OCI-LY3 (cell line): ENCODE results near the gene CDT1.

Experiments
- H2AFZ ChIP-seq: fragments of 200-600, 300-600 bp; shearing (Covaris generic); 2 replicates; pipeline ENCODE4 v1.6.0; 2014; ENCODE audit warnings: antibody characterized with exemption, low read depth, low read length
- H3K27ac ChIP-seq: fragments of 200-600, 300-600 bp; sonication (generic); 2 replicates; pipeline ENCODE4 v1.5.1; 2014; ENCODE audit warnings: mild to moderate bottlenecking, low read length, moderate library complexity, mixed read lengths
- H3K27me3 ChIP-seq: fragments of 200-600, 300-600 bp; sonication (generic); 2 replicates; pipeline ENCODE4 v1.6.1; 2014; ENCODE audit warnings: low read depth, low read length, mixed read lengths
- H3K36me3 ChIP-seq: fragments of 200-600, 300-600 bp; sonication (generic); replicated peaks from 2 replicates; pipeline ENCODE3; 2014; ENCODE audit warnings: low read depth, low read length, mixed read lengths
- H3K4me1 ChIP-seq: fragments of 300-600, 200-600 bp; sonication (generic); 2 replicates; pipeline ENCODE4 v1.6.1; 2014; ENCODE audit warnings: low read length, mixed read lengths
- H3K4me2 ChIP-seq: fragments of 200-600, 300-600 bp; sonication (generic); 2 replicates; pipeline ENCODE4 v1.6.1; 2014; ENCODE audit warnings: low read length, mixed read lengths
- H3K4me3 ChIP-seq: fragments of 300-600, 200-600 bp; sonication (generic); 2 replicates; pipeline ENCODE4 v1.5.1; 2014; ENCODE audit warnings: antibody characterized with exemption, mild to moderate bottlenecking, low read length, moderate library complexity
- H3K79me2 ChIP-seq: fragments of 300-600, 200-600 bp; shearing (Covaris generic); 2 replicates; pipeline ENCODE4 v1.6.1; 2014; ENCODE audit warnings: mild to moderate bottlenecking, low read length, mixed read lengths
- H3K9ac ChIP-seq: fragments of 300-600, 200-600 bp; shearing (Covaris generic); 2 replicates; pipeline ENCODE4 v1.6.0; 2014; ENCODE audit warnings: mild to moderate bottlenecking, low read length, moderate library complexity
- H3K9me3 ChIP-seq: fragments of 200-600, 300-600 bp; shearing (Covaris generic); 2 replicates; pipeline ENCODE4 v1.6.1; 2014; ENCODE audit warnings: low read length, mixed read lengths; ENCODE audit not compliant: insufficient read depth
- H4K20me1 ChIP-seq: fragments of 200-600, 300-600 bp; sonication (generic); 2 replicates; pipeline ENCODE4 v1.6.1; 2016; ENCODE audit warnings: low read length, mixed read lengths; ENCODE audit not compliant: insufficient read depth
- EZH2phosphoT487 ChIP-seq: fragments of 200-600 bp; shearing (Covaris generic); IDR thresholded peaks from 2 replicates; pipeline ENCODE4 v1.6.1; 2018; ENCODE audit warnings: antibody characterized with exemption, mixed run types, low read depth
- TF ChIP-seq, protein P1 (sequence below): fragments of 200-600, 300-600 bp; sonication (generic); IDR thresholded peaks from 2 replicates; pipeline ENCODE4 v1.5.1; 2014; ENCODE audit warnings: antibody characterized with exemption, low read length, low read depth

CDT1 gene

DNA sequence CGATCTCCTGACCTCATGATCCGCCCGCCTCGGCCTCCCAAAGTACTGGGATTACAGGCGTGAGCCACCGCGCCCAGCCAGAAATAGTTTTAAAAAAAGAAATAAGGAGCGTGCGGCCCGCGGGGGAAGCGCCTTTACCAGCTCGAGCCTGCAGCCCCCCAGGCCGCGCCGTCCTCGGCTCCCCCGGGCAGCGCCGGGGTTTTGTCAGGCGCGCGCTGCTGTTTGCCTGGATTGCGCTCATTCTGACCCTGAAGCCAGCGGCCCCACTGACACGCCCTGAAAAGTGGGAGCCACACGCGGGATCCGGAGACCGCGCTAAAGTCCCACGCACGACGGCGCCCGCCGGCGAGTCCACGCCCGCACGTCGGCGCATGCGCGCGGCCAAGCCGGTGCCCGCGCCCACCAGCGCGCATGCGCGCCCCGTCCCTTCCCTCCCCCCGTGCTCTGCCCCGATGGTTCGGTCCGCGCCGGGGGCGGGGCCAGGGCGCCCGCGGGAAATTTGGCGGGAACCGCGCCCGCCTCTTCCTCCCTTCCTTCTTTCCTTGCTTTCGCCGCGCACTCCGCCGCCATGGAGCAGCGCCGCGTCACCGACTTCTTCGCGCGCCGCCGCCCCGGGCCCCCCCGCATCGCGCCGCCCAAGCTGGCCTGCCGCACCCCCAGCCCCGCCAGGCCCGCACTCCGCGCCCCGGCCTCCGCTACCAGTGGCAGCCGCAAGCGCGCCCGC lies at the start of gene CDT1:
TSS of gene CDT1 (plus strand) at position 526 of the 724 bp plus-strand sequence. CDS start at position 569, 43 bp downstream.
- Histone ChIP-seq H3K79me2 (peaks cover 30% of the 10 kb centered on the region), H3K9ac (peak within 1 kb of the TSS; percentile 83), H3K36me3 (peaks cover 43% of the 10 kb centered on the region), H3K4me1 (peaks cover 13% of the 10 kb centered on the region; the same call in 1 of the 2 replicates), H3K9me3 (no peaks in the 10 kb centered on the region), H3K27ac (peak within 1 kb of the TSS; percentile 77), H2AFZ (no peak within 1 kb of the TSS), H4K20me1 (peaks cover 13% of the 10 kb centered on the region), H3K4me3 (peak within 1 kb of the TSS; percentile 78), H3K4me2 (peak within 1 kb of the TSS; percentile 94), H3K27me3 (no peaks in the 10 kb centered on the region)
- no peak for TF ChIP-seq EZH2phosphoT487
- TF ChIP-seq, protein P1, sequence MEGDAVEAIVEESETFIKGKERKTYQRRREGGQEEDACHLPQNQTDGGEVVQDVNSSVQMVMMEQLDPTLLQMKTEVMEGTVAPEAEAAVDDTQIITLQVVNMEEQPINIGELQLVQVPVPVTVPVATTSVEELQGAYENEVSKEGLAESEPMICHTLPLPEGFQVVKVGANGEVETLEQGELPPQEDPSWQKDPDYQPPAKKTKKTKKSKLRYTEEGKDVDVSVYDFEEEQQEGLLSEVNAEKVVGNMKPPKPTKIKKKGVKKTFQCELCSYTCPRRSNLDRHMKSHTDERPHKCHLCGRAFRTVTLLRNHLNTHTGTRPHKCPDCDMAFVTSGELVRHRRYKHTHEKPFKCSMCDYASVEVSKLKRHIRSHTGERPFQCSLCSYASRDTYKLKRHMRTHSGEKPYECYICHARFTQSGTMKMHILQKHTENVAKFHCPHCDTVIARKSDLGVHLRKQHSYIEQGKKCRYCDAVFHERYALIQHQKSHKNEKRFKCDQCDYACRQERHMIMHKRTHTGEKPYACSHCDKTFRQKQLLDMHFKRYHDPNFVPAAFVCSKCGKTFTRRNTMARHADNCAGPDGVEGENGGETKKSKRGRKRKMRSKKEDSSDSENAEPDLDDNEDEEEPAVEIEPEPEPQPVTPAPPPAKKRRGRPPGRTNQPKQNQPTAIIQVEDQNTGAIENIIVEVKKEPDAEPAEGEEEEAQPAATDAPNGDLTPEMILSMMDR = no peak

DNA sequence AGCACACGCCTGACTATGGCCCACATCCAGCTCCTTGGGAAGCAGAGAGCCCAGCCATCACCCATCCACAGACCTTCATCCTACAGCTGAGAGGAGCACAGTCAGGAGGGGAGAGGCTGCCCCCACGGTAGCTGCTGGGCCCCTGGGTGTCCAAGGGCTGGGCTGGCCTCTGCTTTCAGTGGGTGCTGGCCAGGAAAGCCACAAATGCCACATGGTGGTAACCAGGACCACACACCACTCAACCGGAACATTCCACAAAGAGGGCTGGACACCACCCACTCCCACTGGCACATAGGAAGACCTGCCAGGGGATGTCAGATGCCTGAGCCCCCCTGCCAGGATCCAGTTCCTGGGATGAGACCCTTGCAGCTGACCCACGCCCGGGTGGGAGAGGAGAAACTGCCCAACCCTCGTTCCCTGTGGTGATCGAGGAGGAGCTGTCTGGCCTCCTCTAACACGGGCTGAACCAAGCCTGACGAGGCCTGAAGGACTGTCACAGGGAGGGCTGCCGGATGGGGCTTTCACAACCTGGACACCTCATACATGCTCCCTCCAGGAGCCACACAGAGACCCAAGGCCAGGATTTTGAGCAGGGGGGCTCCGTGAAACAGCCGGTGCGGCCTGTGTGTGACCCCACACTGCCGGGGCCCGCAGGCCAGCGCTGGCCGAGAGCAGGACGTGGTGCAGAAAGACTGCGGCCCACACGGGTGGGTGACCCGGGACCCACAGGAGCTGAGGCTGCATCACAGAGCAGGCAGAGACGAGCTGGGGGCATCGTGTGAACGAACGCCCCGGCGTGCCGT lies 49.3 kb upstream of the CDT1 start:
- Histone ChIP-seq H3K4me2 (no peak overlapping the region), H3K36me3 (no peaks in the 10 kb centered on the region), H2AFZ (no peak overlapping the region), H3K79me2 (no peaks in the 10 kb centered on the region), H3K4me3 (no peak overlapping the region), H3K4me1 (peaks cover 13% of the 10 kb centered on the region), H3K9ac (no peak overlapping the region), H4K20me1 (no peaks in the 10 kb centered on the region), H3K27ac (no peak overlapping the region), H3K9me3 (no peaks in the 10 kb centered on the region), H3K27me3 (no peaks in the 10 kb centered on the region)
- TF ChIP-seq, protein P1 = no peak
- no peak for TF ChIP-seq EZH2phosphoT487

DNA sequence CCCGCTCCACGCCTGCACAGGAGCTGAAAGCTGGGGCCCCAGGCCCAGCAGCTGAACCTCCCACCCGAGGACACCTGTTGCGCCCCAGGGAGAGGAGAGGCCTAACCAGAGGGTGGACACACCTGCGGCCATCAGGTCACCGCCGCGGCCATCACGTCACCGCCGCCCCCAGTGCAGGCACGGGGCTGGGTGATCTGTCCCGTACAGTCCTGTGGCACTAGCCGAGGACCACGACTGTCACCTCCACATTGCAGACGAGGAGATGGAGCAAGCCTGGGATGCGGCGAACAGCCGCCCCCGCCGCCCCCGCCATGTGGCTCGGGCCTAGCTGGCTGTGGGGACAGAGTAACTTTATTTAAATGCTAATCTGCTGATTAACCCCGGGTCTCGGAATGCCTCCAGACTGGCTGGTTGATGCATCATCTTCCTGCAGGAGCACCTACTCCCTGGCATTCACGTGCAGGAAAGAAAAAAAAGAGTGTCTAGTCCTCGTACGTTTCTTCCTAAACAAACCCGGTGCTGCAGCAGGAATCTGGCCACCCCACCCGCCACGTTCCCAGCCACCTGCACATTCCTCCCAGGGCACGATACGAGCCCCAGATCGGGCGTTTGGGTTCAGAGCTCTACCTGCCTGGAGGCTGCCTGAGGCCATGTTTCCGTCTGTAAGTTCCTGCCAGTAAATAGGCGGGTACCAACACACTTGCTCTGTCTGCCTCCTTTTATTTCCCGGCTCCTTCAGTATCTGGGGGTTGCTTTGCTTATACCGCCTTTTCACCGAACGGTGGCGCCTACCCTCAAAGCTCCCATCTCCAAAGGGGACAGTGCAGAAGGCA lies 48.5 kb upstream of the CDT1 start:
- Histone ChIP-seq H3K36me3 (no peaks in the 10 kb centered on the region), H3K4me2 (no peak overlapping the region), H4K20me1 (no peaks in the 10 kb centered on the region), H3K9me3 (no peaks in the 10 kb centered on the region), H3K27me3 (no peaks in the 10 kb centered on the region), H3K9ac (no peak overlapping the region), H2AFZ (no peak overlapping the region), H3K4me1 (peaks cover 21% of the 10 kb centered on the region), H3K27ac (no peak overlapping the region), H3K79me2 (no peaks in the 10 kb centered on the region), H3K4me3 (no peak overlapping the region)
- TF ChIP-seq, protein P1 = peak; percentile 37
- TF ChIP-seq EZH2phosphoT487 = no peak
